Keratinocyte (primary cell): ENCODE measurements around the gene GLB1L2. TPM values are rescaled to one million over a fixed set of nuclear protein-coding genes. Genes with fewer than 3 reads are reported as not detected.

ENCODE experiments used
- DNase-seq: peaks from one replicate; pipeline ENCODE4 v3.0.0-alpha.2; 2011; ENCODE audit warnings: low read depth, missing footprints, low spot score
- FAIRE-seq: peaks from 2 replicates; lab custom pipeline; 2011; peaks lifted over from hg19 to GRCh38; lab: Jason Lieb, UNC
- H2AFZ ChIP-seq: 2 replicates; pipeline ENCODE4 v1.6.0; 2012; ENCODE audit warnings: low read length, control low read depth, inconsistent platforms; ENCODE audit not compliant: control insufficient read depth
- H3K27ac ChIP-seq: 2 replicates; pipeline ENCODE4 v1.5.1; 2011; ENCODE audit warnings: low read length; ENCODE audit not compliant: control insufficient read depth, insufficient read depth
- H3K27me3 ChIP-seq: 3 replicates; pipeline ENCODE4 v1.6.0; 2011; ENCODE audit warnings: low read length; ENCODE audit not compliant: control insufficient read depth, insufficient read depth; ENCODE audit errors: extremely low read depth
- H3K36me3 ChIP-seq, 2 experiments: 2 replicates in 1 of 2; 3 replicates in 1 of 2; pipeline ENCODE4 v1.5.1; 2011; ENCODE audit warnings: low read length in 2 of 2, mild to moderate bottlenecking in 1 of 2; ENCODE audit not compliant: control insufficient read depth in 2 of 2, insufficient read depth in 2 of 2; ENCODE audit errors: extremely low read depth in 1 of 2
- H3K4me1 ChIP-seq: 3 replicates; pipeline ENCODE4 v1.5.1; 2011; ENCODE audit warnings: low read length; ENCODE audit not compliant: control insufficient read depth, insufficient read depth; ENCODE audit errors: extremely low read depth
- H3K4me2 ChIP-seq: 3 replicates; pipeline ENCODE4 v1.6.0; 2011; ENCODE audit warnings: low read depth, low read length; ENCODE audit not compliant: control insufficient read depth, insufficient read depth; ENCODE audit errors: extremely low read depth
- H3K4me3 ChIP-seq, 3 experiments: fragments of 200-600 bp in 1 of 3; sonication (generic) in 1 of 3; 2 replicates in 2 of 3; 3 replicates in 1 of 3; pipeline ENCODE4 v1.5.1; 2011 to 2016; ENCODE audit warnings: low read length in 3 of 3, mild to moderate bottlenecking in 3 of 3, control low read depth in 2 of 3, inconsistent platforms in 1 of 3, low read depth in 1 of 3, mixed read lengths in 1 of 3, mixed run types in 1 of 3, moderate library complexity in 1 of 3; ENCODE audit not compliant: control insufficient read depth in 2 of 3, insufficient read depth in 2 of 3; ENCODE audit errors: extremely low read depth in 1 of 3
- H3K79me2 ChIP-seq: 2 replicates; pipeline ENCODE4 v1.6.0; 2012; ENCODE audit warnings: low read length; ENCODE audit not compliant: control insufficient read depth, insufficient read depth
- H3K9ac ChIP-seq: 3 replicates; pipeline ENCODE4 v1.6.0; 2011; ENCODE audit warnings: low read length; ENCODE audit not compliant: control insufficient read depth, insufficient read depth; ENCODE audit errors: extremely low read depth
- H3K9me1 ChIP-seq: 3 replicates; pipeline ENCODE4 v1.6.0; 2011; ENCODE audit warnings: low read length; ENCODE audit not compliant: control insufficient read depth, insufficient read depth; ENCODE audit errors: extremely low read depth
- H3K9me3 ChIP-seq: 2 replicates; pipeline ENCODE4 v1.5.1; 2012; ENCODE audit warnings: low read depth, low read length; ENCODE audit not compliant: control insufficient read depth
- H4K20me1 ChIP-seq: 3 replicates; pipeline ENCODE4 v1.6.0; 2011; ENCODE audit warnings: low read length; ENCODE audit not compliant: control insufficient read depth, insufficient read depth; ENCODE audit errors: extremely low read depth
- CTCF ChIP-seq, 3 experiments: IDR thresholded peaks in 1 of 3; conservative IDR thresholded peaks in 1 of 3; optimal IDR thresholded peaks in 1 of 3; 2 replicates in 2 of 3; 3 replicates in 1 of 3; pipeline versions ENCODE3 to v1.5.1; 2011; ENCODE audit warnings: low read length in 3 of 3, mild to moderate bottlenecking in 3 of 3, moderate library complexity in 2 of 3, control low read depth in 1 of 3, inconsistent platforms in 1 of 3; ENCODE audit not compliant: insufficient read depth in 2 of 3; ENCODE audit errors: extremely low read depth in 1 of 3
- EZH2 ChIP-seq: IDR thresholded peaks from one replicate; pipeline ENCODE4 v1.6.1; 2012; ENCODE audit warnings: inconsistent platforms, mild to moderate bottlenecking, low read length, moderate library complexity
- dilution Hi-C: fragments of 300-500 bp; cut with MboI; formaldehyde crosslinking; loops from one replicate; pipeline ENCODE4 v1.7.0; 2020; ENCODE audit warnings: low sequenced_read_pairs; ENCODE audit not compliant: extremely low pct_ligation_motif_present
- polyA plus RNA-seq, 5 experiments: library from polyadenylated mRNA; depleted of rRNA in 3 of 5; stranded (reverse) in 3 of 5; stranded (forward) in 1 of 5; unstranded in 1 of 5; fragments of >200 nt; gene quantifications; 1 replicate in 1 of 5; 2 replicates in 3 of 5; 3 replicates in 1 of 5; pipeline versions ENCODE4 v1.2.1 to v1.2.3, GENCODE V29; 2011 to 2012; ENCODE audit warnings: missing spikeins in 2 of 5, low read depth in 1 of 5, low replicate concordance in 1 of 5

GLB1L2 gene
- polyA plus RNA-seq, 1 donor (not counting 4 experiments of a cell fraction or from before 2014, with no cell fraction given): 4.3 TPM

GRCh38 chr11:134358856-134359490, 27.2 kb downstream of the GLB1L2 start:
- no peak overlapping the region for H3K4me3 ChIP-seq
- dilution Hi-C loops: no loop called here
- no peaks in the 10 kb centered on the region for H3K27me3 ChIP-seq
- no peaks in the 10 kb centered on the region for H4K20me1 ChIP-seq
- H3K9me1 ChIP-seq: no peaks in the 10 kb centered on the region
- FAIRE-seq: no peak
- H3K9ac ChIP-seq: no peak overlapping the region
- no peak for DNase-seq
- no peaks in the 10 kb centered on the region for H3K9me3 ChIP-seq
- no peaks in the 10 kb centered on the region for H3K36me3 ChIP-seq
- no peak overlapping the region for H2AFZ ChIP-seq
- no peak overlapping the region for H3K4me2 ChIP-seq
- H3K27ac ChIP-seq: no peak overlapping the region
- no peaks in the 10 kb centered on the region for H3K79me2 ChIP-seq
- TF ChIP-seq CTCF (optimal IDR thresholded peaks at IDR 0.05 in 1 of 3, IDR thresholded peaks at IDR 0.05 in 1 of 3, conservative IDR thresholded peaks at IDR 0.05 in 1 of 3; ENCODE audit: extremely low read depth in 1 of 3, insufficient read depth in 2 of 3, low read length in 3 of 3) (no peak), EZH2 (no peak)
- H3K4me1 ChIP-seq: no peaks in the 10 kb centered on the region

- dilution Hi-C loops: no loop called here
- H4K20me1 ChIP-seq: no peaks in the 10 kb centered on the region
- no peak overlapping the region for H3K9ac ChIP-seq
- H3K9me3 ChIP-seq: no peaks in the 10 kb centered on the region
- H3K4me3 ChIP-seq: no peak overlapping the region
- peak overlapping the region; percentile 67 for H2AFZ ChIP-seq
- no peaks in the 10 kb centered on the region for H3K27me3 ChIP-seq
- no peaks in the 10 kb centered on the region for H3K4me1 ChIP-seq
- H3K79me2 ChIP-seq: no peaks in the 10 kb centered on the region
- TF ChIP-seq CTCF (optimal IDR thresholded peaks at IDR 0.05 in 1 of 3, IDR thresholded peaks at IDR 0.05 in 1 of 3, conservative IDR thresholded peaks at IDR 0.05 in 1 of 3; ENCODE audit: extremely low read depth in 1 of 3, insufficient read depth in 2 of 3, low read length in 3 of 3) (no peak), EZH2 (no peak)
- no peak for FAIRE-seq
- H3K27ac ChIP-seq: no peak overlapping the region
- no peak for DNase-seq
- H3K9me1 ChIP-seq: no peaks in the 10 kb centered on the region
- no peaks in the 10 kb centered on the region for H3K36me3 ChIP-seq
- no peak overlapping the region for H3K4me2 ChIP-seq
Measured at GRCh38 chr11:134359646-134360045, 27.9 kb downstream of the GLB1L2 start.
